Thyroid gland (tissue), 4 donors: ENCODE results near the gene MACF1.

Experiments
- CTCF ChIP-seq, 6 experiments: fragments of 200-600 bp in 3 of 6; fragments of 450-650 bp in 3 of 6; sonication (generic) in 3 of 6; IDR thresholded peaks; one replicate each; pipeline ENCODE4 v1.5.1; 2016 to 2019; ENCODE audit warnings: antibody characterized with exemption in 6 of 6, mild to moderate bottlenecking in 2 of 6, inconsistent platforms in 1 of 6, moderate library complexity in 1 of 6
- POLR2A ChIP-seq, 2 donors: fragments of 450-650 bp; IDR thresholded peaks; one replicate each; pipeline ENCODE4 v1.6.1; 2017; ENCODE audit warnings: antibody characterized with exemption in 2 of 2, mild to moderate bottlenecking in 2 of 2, moderate library complexity in 1 of 2

GRCh38 chr1:39531526-39531925 lies 327.0 kb downstream of the MACF1 start:
- TF ChIP-seq CTCF (IDR thresholded peaks at IDR 0.05), result no peak
- no peak for TF ChIP-seq POLR2A (IDR thresholded peaks at IDR 0.05)
